Endothelial cell of umbilical vein (primary cell): ENCODE measurements around the gene PDHX. TPM values are rescaled to one million over a fixed set of nuclear protein-coding genes. Genes with fewer than 3 reads are reported as not detected.

Experiments
- BruUV-seq: library from RNA; stranded (reverse); fragments of 400-500 nt; replicated peaks from 2 replicates; lab custom pipeline; 2021; lab: Mats Ljungman, UMichigan
- CTCF ChIA-PET: fragments of 300-600, 350-600 bp; sonication (Branson Sonifier 250); formaldehyde crosslinking; loops from one replicate; lab custom pipeline; 2021; ENCODE audit warnings: antibody characterized with exemption, inconsistent platforms; lab: Charles Lee
- POLR2A ChIA-PET: fragments of 300-600, 350-600 bp; sonication (Branson Sonifier 250); formaldehyde crosslinking; loops from one replicate; lab custom pipeline; 2021; ENCODE audit warnings: antibody characterized with exemption, inconsistent platforms; lab: Charles Lee
- DNase-seq: peaks from one replicate; pipeline ENCODE4 v3.0.0-alpha.2; 2011; ENCODE audit warnings: low read depth, low spot score
- FAIRE-seq: peaks from 2 replicates; lab custom pipeline; 2011; peaks lifted over from hg19 to GRCh38; lab: Jason Lieb, UNC
- H2AFZ ChIP-seq: 2 replicates; pipeline ENCODE4 v1.6.0; 2012; ENCODE audit warnings: low read depth, low read length, control low read depth, inconsistent platforms
- H3K27ac ChIP-seq: 2 replicates; pipeline ENCODE4 v1.5.1; 2011; ENCODE audit warnings: low read depth, mild to moderate bottlenecking, control low read depth, low read length, moderate library complexity; ENCODE audit not compliant: insufficient read depth
- H3K27me3 ChIP-seq, 2 experiments: 2 replicates each; pipeline versions ENCODE4 v1.6.0 to v1.6.1; 2011; ENCODE audit warnings: low read length in 2 of 2, mixed read lengths in 1 of 2; ENCODE audit not compliant: control insufficient read depth in 2 of 2, insufficient read depth in 2 of 2
- H3K36me3 ChIP-seq, 2 experiments: 2 replicates in 1 of 2; 3 replicates in 1 of 2; pipeline ENCODE4 v1.5.1; 2011; ENCODE audit warnings: low read length in 2 of 2, mild to moderate bottlenecking in 1 of 2, moderate library complexity in 1 of 2; ENCODE audit not compliant: control insufficient read depth in 2 of 2, insufficient read depth in 2 of 2; ENCODE audit errors: extremely low read depth in 1 of 2
- H3K4me1 ChIP-seq: 3 replicates; pipeline ENCODE4 v1.5.1; 2011; ENCODE audit warnings: mild to moderate bottlenecking, low read length; ENCODE audit not compliant: control insufficient read depth, insufficient read depth; ENCODE audit errors: extremely low read depth
- H3K4me2 ChIP-seq: 2 replicates; pipeline ENCODE4 v1.6.1; 2011; ENCODE audit warnings: low read length, control low read depth, mixed read lengths; ENCODE audit not compliant: insufficient read depth
- H3K4me3 ChIP-seq, 3 experiments: fragments of 200-600 bp in 1 of 3; sonication (generic), shearing (Covaris generic) in 1 of 3; replicated peaks in 1 of 3; 2 replicates each; pipeline ENCODE4 v1.5.1; 2011 to 2016; ENCODE audit warnings: control low read depth in 3 of 3, low read length in 3 of 3, mild to moderate bottlenecking in 2 of 3, inconsistent platforms in 1 of 3, low read depth in 1 of 3, moderate library complexity in 1 of 3; ENCODE audit not compliant: insufficient read depth in 1 of 3
- H3K79me2 ChIP-seq: 2 replicates; pipeline ENCODE4 v1.6.0; 2012; ENCODE audit warnings: low read length, inconsistent platforms; ENCODE audit not compliant: control insufficient read depth, insufficient read depth
- H3K9ac ChIP-seq: replicated peaks from 2 replicates; pipeline ENCODE3; 2011; ENCODE audit warnings: low read length, control low read depth; ENCODE audit not compliant: insufficient read depth; ENCODE audit errors: extremely low read depth
- H3K9me1 ChIP-seq: replicated peaks from 3 replicates; pipeline ENCODE4 v1.6.0; 2011; ENCODE audit warnings: mild to moderate bottlenecking, low read length; ENCODE audit not compliant: control insufficient read depth, insufficient read depth; ENCODE audit errors: extremely low read depth
- H3K9me3 ChIP-seq: replicated peaks from 2 replicates; pipeline ENCODE4 v1.5.1; 2012; ENCODE audit warnings: low read length, inconsistent platforms; ENCODE audit not compliant: control insufficient read depth, insufficient read depth
- H4K20me1 ChIP-seq: replicated peaks from 2 replicates; pipeline ENCODE3; 2011; ENCODE audit warnings: mild to moderate bottlenecking, low read length; ENCODE audit not compliant: control insufficient read depth, insufficient read depth; ENCODE audit errors: extremely low read depth
- EZH2 ChIP-seq: IDR thresholded peaks from 2 replicates; pipeline ENCODE4 v1.6.1; 2012; ENCODE audit warnings: borderline replicate concordance, low read depth, mild to moderate bottlenecking, moderate library complexity, low read length, inconsistent platforms; ENCODE audit not compliant: severe bottlenecking
- FOS ChIP-seq: IDR thresholded peaks from 2 replicates; pipeline ENCODE4 v1.6.1; 2011; ENCODE audit warnings: mild to moderate bottlenecking, low read length, moderate library complexity, borderline replicate concordance; ENCODE audit not compliant: insufficient read depth
- GATA2 ChIP-seq: IDR thresholded peaks from 2 replicates; pipeline ENCODE4 v1.7.0; 2011; ENCODE audit warnings: low read depth, mild to moderate bottlenecking, moderate library complexity, mixed read lengths, low read length; ENCODE audit not compliant: insufficient read length, insufficient read depth
- JUN ChIP-seq: IDR thresholded peaks from 2 replicates; pipeline ENCODE4 v1.6.1; 2011; ENCODE audit warnings: borderline replicate concordance, low read depth; ENCODE audit not compliant: insufficient read length, insufficient read depth
- MYC ChIP-seq: IDR thresholded peaks from one replicate; pipeline ENCODE4 v1.6.1; 2011; ENCODE audit warnings: mild to moderate bottlenecking, low read depth, low read length
- POLR2A ChIP-seq: IDR thresholded peaks from 2 replicates; pipeline ENCODE4 v1.6.1; 2012; ENCODE audit warnings: low read depth, mild to moderate bottlenecking, control low read depth, low read length
- POLR2AphosphoS5 ChIP-seq: IDR thresholded peaks from 2 replicates; pipeline ENCODE4 v1.6.1; 2012; ENCODE audit warnings: low read depth, mild to moderate bottlenecking, control low read depth, low read length, moderate library complexity; ENCODE audit not compliant: insufficient read depth
- dilution Hi-C: fragments of 300-500 bp; cut with MboI; formaldehyde crosslinking; loops from one replicate; pipeline ENCODE4 v1.15.0; 2019; ENCODE audit warnings: low sequenced_read_pairs; ENCODE audit not compliant: extremely low pct_ligation_motif_present
- intact Hi-C: fragments of 100-400 bp; cut with micrococcal nuclease; formaldehyde crosslinking; loops from one replicate; pipeline ENCODE4 v1.10.0; 2022
- polyA plus RNA-seq, 4 experiments: library from polyadenylated mRNA; depleted of rRNA in 3 of 4; stranded (reverse) in 3 of 4; unstranded in 1 of 4; fragments of >200 nt; gene quantifications; 2 replicates each; pipeline versions ENCODE4 v1.2.1 to v1.2.3, GENCODE V29; 2011 to 2012; ENCODE audit warnings: missing spikeins in 1 of 4
- total RNA-seq: library from RNA; stranded (reverse); gene quantifications from 2 replicates; pipeline ENCODE4 v1.2.3, GENCODE V29; 2021
- TF ChIP-seq, protein P1 (sequence below), 2 donors: IDR thresholded peaks; 1 replicate in 1 of 2; 2 replicates in 1 of 2; pipeline ENCODE4 v1.5.1; 2011; ENCODE audit warnings: low read length in 2 of 2, mild to moderate bottlenecking in 2 of 2, moderate library complexity in 2 of 2, control low read depth in 1 of 2, inconsistent platforms in 1 of 2, low read depth in 1 of 2; ENCODE audit not compliant: insufficient read depth in 1 of 2; ENCODE audit errors: extremely low read depth in 1 of 2
- TF ChIP-seq, protein P2 (sequence below): IDR thresholded peaks from 2 replicates; pipeline ENCODE4 v1.6.1; 2011; ENCODE audit not compliant: insufficient read depth, insufficient read length

The PDHX gene
- total and polyA plus RNA-seq, 2 donors (not counting 3 experiments of a cell fraction or from before 2014, with no cell fraction given): 10.5 to 30.5 TPM

DNA sequence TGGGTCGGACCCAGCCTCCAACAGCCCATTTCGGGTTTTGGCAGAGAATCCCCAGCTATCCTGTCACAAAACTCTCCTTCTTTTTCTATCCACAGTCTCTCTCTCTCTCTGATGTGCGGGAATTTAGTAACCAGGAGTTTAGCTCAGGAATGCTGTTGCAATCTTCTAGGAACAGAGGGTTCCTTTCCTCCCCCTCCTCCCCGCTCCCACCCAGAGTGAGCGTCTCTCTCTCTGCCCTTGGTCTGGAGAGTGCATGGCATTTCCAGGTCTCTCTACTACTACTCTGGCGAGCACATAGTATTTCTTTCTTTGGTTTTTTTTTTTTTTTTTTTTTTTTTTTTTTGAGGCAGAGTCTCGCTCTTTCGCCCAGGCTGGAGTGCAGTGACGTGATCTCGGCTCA, 17.9 kb upstream of the PDHX start:
- Histone ChIP-seq H3K27me3 (no peaks in the 10 kb centered on the region), H3K9me3 (no peaks in the 10 kb centered on the region), H3K4me1 (no peaks in the 10 kb centered on the region), H3K27ac (no peak overlapping the region), H2AFZ (no peak overlapping the region), H3K79me2 (no peaks in the 10 kb centered on the region), H4K20me1 (no peaks in the 10 kb centered on the region), H3K4me3 (no peak overlapping the region), H3K4me2 (no peak overlapping the region), H3K9ac (no peak overlapping the region), H3K9me1 (no peaks in the 10 kb centered on the region), H3K36me3 (no peaks in the 10 kb centered on the region)
- intact Hi-C loops: no loop called here
- dilution Hi-C loops: no loop called here
- DNase-seq: no peak
- TF ChIP-seq FOS (no peak), GATA2 (no peak), MYC (no peak), POLR2A (no peak), JUN (no peak), EZH2 (no peak), POLR2AphosphoS5 (no peak)
- TF ChIP-seq, protein P1, sequence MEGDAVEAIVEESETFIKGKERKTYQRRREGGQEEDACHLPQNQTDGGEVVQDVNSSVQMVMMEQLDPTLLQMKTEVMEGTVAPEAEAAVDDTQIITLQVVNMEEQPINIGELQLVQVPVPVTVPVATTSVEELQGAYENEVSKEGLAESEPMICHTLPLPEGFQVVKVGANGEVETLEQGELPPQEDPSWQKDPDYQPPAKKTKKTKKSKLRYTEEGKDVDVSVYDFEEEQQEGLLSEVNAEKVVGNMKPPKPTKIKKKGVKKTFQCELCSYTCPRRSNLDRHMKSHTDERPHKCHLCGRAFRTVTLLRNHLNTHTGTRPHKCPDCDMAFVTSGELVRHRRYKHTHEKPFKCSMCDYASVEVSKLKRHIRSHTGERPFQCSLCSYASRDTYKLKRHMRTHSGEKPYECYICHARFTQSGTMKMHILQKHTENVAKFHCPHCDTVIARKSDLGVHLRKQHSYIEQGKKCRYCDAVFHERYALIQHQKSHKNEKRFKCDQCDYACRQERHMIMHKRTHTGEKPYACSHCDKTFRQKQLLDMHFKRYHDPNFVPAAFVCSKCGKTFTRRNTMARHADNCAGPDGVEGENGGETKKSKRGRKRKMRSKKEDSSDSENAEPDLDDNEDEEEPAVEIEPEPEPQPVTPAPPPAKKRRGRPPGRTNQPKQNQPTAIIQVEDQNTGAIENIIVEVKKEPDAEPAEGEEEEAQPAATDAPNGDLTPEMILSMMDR (IDR thresholded peaks at IDR 0.05; ENCODE audit: extremely low read depth in 1 of 2, insufficient read depth in 1 of 2, low read depth in 1 of 2, low read length in 2 of 2): no peak
- TF ChIP-seq, protein P2, sequence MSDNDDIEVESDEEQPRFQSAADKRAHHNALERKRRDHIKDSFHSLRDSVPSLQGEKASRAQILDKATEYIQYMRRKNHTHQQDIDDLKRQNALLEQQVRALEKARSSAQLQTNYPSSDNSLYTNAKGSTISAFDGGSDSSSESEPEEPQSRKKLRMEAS: no peak
- no TSS peak for BruUV-seq
- POLR2A ChIA-PET: no interaction called here
- CTCF ChIA-PET: interaction anchor here (0.6 to 4.1 kb wide), 6 partner anchors 12 to 724 kb away, joined by 3 to 21 read pairs (median 8); partner anchors contain the start of gene ELF5
- FAIRE-seq: no peak
